HFF-Myc (cell line): Measurements from ENCODE around the gene NAT9.

ENCODE experiments used
- DNase-seq: peaks from one replicate; pipeline ENCODE4 v3.0.0-alpha.2; 2011; ENCODE audit warnings: low read depth; ENCODE audit errors: extremely low read depth
- H3K4me3 ChIP-seq: replicated peaks from 2 replicates; pipeline ENCODE4 v1.5.1; 2011; ENCODE audit warnings: low read depth, mild to moderate bottlenecking, control low read depth, low read length
- CTCF ChIP-seq: IDR thresholded peaks from 2 replicates; pipeline ENCODE4 v1.5.1; 2012; ENCODE audit warnings: mild to moderate bottlenecking, low read depth, low read length, control low read depth; ENCODE audit errors: missing control alignments

Gene NAT9

GRCh38 chr17:74819801-74820436, 43.8 kb upstream of the NAT9 start:
- DNase-seq, result no peak
- no peak for TF ChIP-seq CTCF
- H3K4me3 ChIP-seq, result no peak overlapping the region

- DNase-seq, result no peak
- TF ChIP-seq CTCF, result no peak
- H3K4me3 ChIP-seq, result no peak overlapping the region
These were observed 42.3 kb upstream of the NAT9 start for GRCh38 chr17:74818291-74818938.

- TF ChIP-seq CTCF, result no peak
- H3K4me3 ChIP-seq, result no peak overlapping the region
- no peak for DNase-seq
These were observed 40.9 kb upstream of the NAT9 start for GRCh38 chr17:74816905-74817620.

- no peak overlapping the region for H3K4me3 ChIP-seq
- TF ChIP-seq CTCF, result peak; percentile 39
- DNase-seq, result no peak
These were observed 39.6 kb upstream of the NAT9 start for GRCh38 chr17:74815550-74816370.

GRCh38 chr17:74815067-74815466, 38.9 kb upstream of the NAT9 start:
- H3K4me3 ChIP-seq, result no peak overlapping the region
- no peak for TF ChIP-seq CTCF
- no peak for DNase-seq

GRCh38 chr17:74814453-74814852, 38.3 kb upstream of the NAT9 start:
- no peak for DNase-seq
- TF ChIP-seq CTCF, result peak; percentile 16
- no peak overlapping the region for H3K4me3 ChIP-seq
